ENCODE data around the gene HTR4.
A peak's percentile ranks its signal among the peaks of the same experiment; 100 is the strongest.

The HTR4 gene

DNA sequence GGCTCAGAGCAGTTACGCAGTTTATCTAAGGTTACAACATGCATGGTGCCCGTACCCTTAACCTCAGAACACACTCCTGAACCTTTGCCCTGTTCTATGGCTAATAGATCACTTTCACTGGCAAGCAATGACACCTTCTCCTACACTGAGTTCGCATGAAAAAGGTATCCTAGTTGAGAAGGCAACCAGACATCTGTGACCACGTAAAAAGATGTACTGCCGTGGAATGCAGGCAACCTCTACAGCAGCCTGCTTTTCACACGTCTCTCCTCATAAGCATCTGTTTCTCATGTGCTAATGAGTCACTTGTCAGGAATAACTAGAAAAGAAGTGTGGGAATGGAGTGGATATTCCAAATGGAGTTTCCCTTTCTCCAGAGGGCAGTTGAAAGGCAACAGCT is 199.1 kb downstream of the HTR4 start:
- ChIA-PET CTCF (interaction anchor here (4.0 kb wide), 1 partner anchor 276 kb away, joined by 14 read pairs; no protein-coding TSS in a partner anchor), POLR2A (ENCODE audit: low non-redundant PET) (no interaction called here)
- TF ChIP-seq CTCF (conservative IDR thresholded peaks at IDR 0.05; ENCODE audit: low read depth) = no peak
- DNase-seq (ENCODE audit: low spot score) = no peak
- H3K27ac ChIP-seq = no peak overlapping the region

DNA sequence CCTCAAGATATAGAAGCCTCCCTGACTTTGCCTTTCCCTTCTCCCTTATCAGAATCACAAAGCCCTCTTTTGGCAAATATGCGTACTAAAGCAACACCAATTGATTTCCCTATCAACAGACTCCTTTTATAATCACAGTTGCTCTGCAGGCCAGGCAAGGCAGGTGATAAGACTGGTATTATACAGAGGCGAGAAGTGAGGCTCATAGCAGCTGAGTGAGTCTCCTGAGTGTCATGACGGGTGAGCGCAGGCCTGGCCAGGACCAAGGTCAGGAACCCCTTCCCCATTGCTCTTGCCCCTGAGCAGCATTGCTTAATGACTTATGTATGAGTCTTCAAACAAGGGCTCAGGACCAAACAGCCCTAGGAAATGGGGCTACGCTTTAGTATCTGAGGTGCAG is 199.8 kb downstream of the HTR4 start:
- POLR2A ChIA-PET (ENCODE audit: low non-redundant PET) = no interaction called here
- CTCF ChIA-PET = no interaction called here
- no peak for DNase-seq (ENCODE audit: low spot score)
- no peak for TF ChIP-seq CTCF (conservative IDR thresholded peaks at IDR 0.05; ENCODE audit: low read depth)
- no peak overlapping the region for H3K27ac ChIP-seq

- CTCF ChIA-PET = interaction anchor here (0.9 to 1.4 kb wide), 2 partner anchors 278 kb away, joined by 3 to 4 read pairs; no protein-coding TSS in a partner anchor
- no peak overlapping the region for H3K27ac ChIP-seq
- DNase-seq (ENCODE audit: low spot score) = no peak
- POLR2A ChIA-PET (ENCODE audit: low non-redundant PET) = no interaction called here
- no peak for TF ChIP-seq CTCF (conservative IDR thresholded peaks at IDR 0.05; ENCODE audit: low read depth)
Observed at GRCh38 chr5:148452499-148453193, 201.7 kb downstream of the HTR4 start.

- POLR2A ChIA-PET (ENCODE audit: low non-redundant PET) = no interaction called here
- no peak for DNase-seq (ENCODE audit: low spot score)
- TF ChIP-seq CTCF (conservative IDR thresholded peaks at IDR 0.05; ENCODE audit: low read depth) = no peak
- no peak overlapping the region for H3K27ac ChIP-seq
- CTCF ChIA-PET = interaction anchor here (1.7 kb wide), 1 partner anchor 284 kb away, joined by 6 read pairs; no protein-coding TSS in a partner anchor
Observed at GRCh38 chr5:148446611-148447010, 207.7 kb downstream of the HTR4 start.

- ChIA-PET CTCF (interaction anchor here (0.6 to 5.7 kb wide), 3 partner anchors 282 to 288 kb away, joined by 3 to 68 read pairs (median 3); no protein-coding TSS in a partner anchor), POLR2A (ENCODE audit: low non-redundant PET) (no interaction called here)
- H3K27ac ChIP-seq = no peak overlapping the region
- TF ChIP-seq CTCF (conservative IDR thresholded peaks at IDR 0.05; ENCODE audit: low read depth) = no peak
- no peak for DNase-seq (ENCODE audit: low spot score)
Observed at GRCh38 chr5:148445578-148445977, 208.7 kb downstream of the HTR4 start.

DNA sequence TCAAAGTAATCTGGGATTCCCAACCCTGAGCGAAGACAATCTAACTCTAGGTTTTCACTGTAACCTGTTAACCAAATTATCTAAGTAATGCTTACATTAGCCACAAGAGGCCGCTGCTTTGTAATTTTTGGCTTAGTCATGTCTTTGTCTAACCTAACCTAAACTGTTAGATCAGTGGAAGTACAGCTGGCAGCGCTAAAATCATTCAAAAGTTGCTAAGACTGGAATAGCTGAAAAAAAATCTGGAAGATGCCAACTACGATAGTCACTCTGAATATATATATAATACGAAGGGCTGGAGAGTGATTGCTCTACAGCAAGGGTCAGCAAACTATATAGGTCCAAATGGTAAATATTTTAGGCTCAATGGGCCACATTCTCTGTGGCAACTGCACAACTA is 210.3 kb downstream of the HTR4 start:
- peak; percentile 85 for TF ChIP-seq CTCF (conservative IDR thresholded peaks at IDR 0.05; ENCODE audit: low read depth)
- no peak overlapping the region for H3K27ac ChIP-seq
- ChIA-PET CTCF (interaction anchor here (0.6 to 5.7 kb wide), 13 partner anchors 13 to 801 kb away, joined by 3 to 68 read pairs (median 4); no protein-coding TSS in a partner anchor), POLR2A (ENCODE audit: low non-redundant PET) (no interaction called here)
- peak; percentile 70 for DNase-seq (ENCODE audit: low spot score)
